ENCODE data around the gene NECTIN2. TPM values are rescaled to one million over a fixed set of nuclear protein-coding genes. Genes with fewer than 3 reads are reported as not detected.
"Not testable (repeated sequence)": the region's sequence is repeated elsewhere in the genome, so short reads cannot be mapped to it uniquely, and the experiment has no call there.

The NECTIN2 gene
- total RNA-seq, 1 donor from 2014 or later, result 0.27 TPM

- DNase-seq (ENCODE audit: low spot score), result no peak
- intact Hi-C loops (cut with micrococcal nuclease), result no loop called here
- Mint-ChIP-seq H3K9me3 (no peaks in the 10 kb centered on the region), H3K36me3 (ENCODE audit: low read depth) (no peaks in the 10 kb centered on the region), H3K27me3 (ENCODE audit: low read depth) (no peaks in the 10 kb centered on the region), H3K4me1 (ENCODE audit: low read depth) (no peaks in the 10 kb centered on the region), H3K4me3 (ENCODE audit: low read depth) (no peak overlapping the region), H3K27ac (no peak overlapping the region)
These were observed 23.8 kb downstream of the NECTIN2 start for GRCh38 chr19:44869733-44870470.

GRCh38 chr19:44871809-44872208 is 25.7 kb downstream of the NECTIN2 start:
- Mint-ChIP-seq H3K27me3 (ENCODE audit: low read depth) (no peaks in the 10 kb centered on the region), H3K9me3 (no peaks in the 10 kb centered on the region), H3K4me1 (ENCODE audit: low read depth) (no peaks in the 10 kb centered on the region), H3K36me3 (ENCODE audit: low read depth) (no peaks in the 10 kb centered on the region), H3K27ac (no peak overlapping the region), H3K4me3 (ENCODE audit: low read depth) (no peak overlapping the region)
- no peak for DNase-seq (ENCODE audit: low spot score)
- intact Hi-C loops (cut with micrococcal nuclease), result no loop called here

GRCh38 chr19:44872661-44873060 is 26.6 kb downstream of the NECTIN2 start:
- DNase-seq (ENCODE audit: low spot score), result no peak
- Mint-ChIP-seq H3K4me1 (ENCODE audit: low read depth) (no peaks in the 10 kb centered on the region), H3K4me3 (ENCODE audit: low read depth) (no peak overlapping the region), H3K27me3 (ENCODE audit: low read depth) (no peaks in the 10 kb centered on the region), H3K9me3 (no peaks in the 10 kb centered on the region), H3K27ac (no peak overlapping the region), H3K36me3 (ENCODE audit: low read depth) (no peaks in the 10 kb centered on the region)
- intact Hi-C loops (cut with micrococcal nuclease), result no loop called here

- no peaks in the 10 kb centered on the region for H3K4me1 Mint-ChIP-seq (ENCODE audit: low read depth)
- no peak overlapping the region for H3K27ac Mint-ChIP-seq
- H3K36me3 Mint-ChIP-seq (ENCODE audit: low read depth), result no peaks in the 10 kb centered on the region
- no peaks in the 10 kb centered on the region for H3K9me3 Mint-ChIP-seq
- no peak for DNase-seq (ENCODE audit: low spot score)
- no peak overlapping the region for H3K4me3 Mint-ChIP-seq (ENCODE audit: low read depth)
- intact Hi-C loops (cut with micrococcal nuclease), result no loop called here
- no peaks in the 10 kb centered on the region for H3K27me3 Mint-ChIP-seq (ENCODE audit: low read depth)
These were observed 28.2 kb downstream of the NECTIN2 start for GRCh38 chr19:44874317-44874716.

- no peak overlapping the region for H3K27ac Mint-ChIP-seq
- H3K4me3 Mint-ChIP-seq (ENCODE audit: low read depth), result no peak overlapping the region
- H3K27me3 Mint-ChIP-seq (ENCODE audit: low read depth), result no peaks in the 10 kb centered on the region
- DNase-seq (ENCODE audit: low spot score), result no peak
- H3K9me3 Mint-ChIP-seq, result no peaks in the 10 kb centered on the region
- intact Hi-C loops (cut with micrococcal nuclease), result no loop called here
- H3K4me1 Mint-ChIP-seq (ENCODE audit: low read depth), result no peaks in the 10 kb centered on the region
- no peaks in the 10 kb centered on the region for H3K36me3 Mint-ChIP-seq (ENCODE audit: low read depth)
These were observed 29.8 kb downstream of the NECTIN2 start for GRCh38 chr19:44875666-44876451.

- Mint-ChIP-seq H3K4me3 (ENCODE audit: low read depth) (no peak overlapping the region), H3K27ac (no peak overlapping the region), H3K36me3 (ENCODE audit: low read depth) (no peaks in the 10 kb centered on the region), H3K4me1 (ENCODE audit: low read depth) (no peaks in the 10 kb centered on the region), H3K27me3 (ENCODE audit: low read depth) (no peaks in the 10 kb centered on the region), H3K9me3 (no peaks in the 10 kb centered on the region)
- intact Hi-C loops (cut with micrococcal nuclease), result no loop called here
- no peak for DNase-seq (ENCODE audit: low spot score)
These were observed 30.9 kb downstream of the NECTIN2 start for GRCh38 chr19:44876930-44877535.

GRCh38 chr19:44878120-44878865 is 32.2 kb downstream of the NECTIN2 start:
- no peak for DNase-seq (ENCODE audit: low spot score)
- Mint-ChIP-seq H3K4me3 (ENCODE audit: low read depth) (no peak overlapping the region), H3K27me3 (ENCODE audit: low read depth) (no peaks in the 10 kb centered on the region), H3K36me3 (ENCODE audit: low read depth) (no peaks in the 10 kb centered on the region), H3K27ac (no peak overlapping the region), H3K9me3 (no peaks in the 10 kb centered on the region), H3K4me1 (ENCODE audit: low read depth) (no peaks in the 10 kb centered on the region)
- intact Hi-C loops (cut with micrococcal nuclease), result no loop called here

- intact Hi-C loops (cut with micrococcal nuclease), result no loop called here
- H3K9me3 Mint-ChIP-seq, result no peaks in the 10 kb centered on the region
- no peaks in the 10 kb centered on the region for H3K27me3 Mint-ChIP-seq (ENCODE audit: low read depth)
These were observed 33.4 kb downstream of the NECTIN2 start for GRCh38 chr19:44879309-44880065.

GRCh38 chr19:44882063-44882462 is 36.0 kb downstream of the NECTIN2 start:
- intact Hi-C loops (cut with micrococcal nuclease), result no loop called here
- no peak overlapping the region for H3K4me3 Mint-ChIP-seq (ENCODE audit: low read depth)
- no peaks in the 10 kb centered on the region for H3K9me3 Mint-ChIP-seq
- H3K4me1 Mint-ChIP-seq (ENCODE audit: low read depth), result no peaks in the 10 kb centered on the region
- DNase-seq (ENCODE audit: low spot score), result no peak
- no peak overlapping the region for H3K27ac Mint-ChIP-seq
- H3K27me3 Mint-ChIP-seq (ENCODE audit: low read depth), result no peaks in the 10 kb centered on the region
- no peaks in the 10 kb centered on the region for H3K36me3 Mint-ChIP-seq (ENCODE audit: low read depth)

More at GRCh38 chr19:44879309-44880065, 33.4 kb downstream of the NECTIN2 start:
- no peaks in the 10 kb centered on the region for H3K36me3 Mint-ChIP-seq (ENCODE audit: low read depth)
- no peaks in the 10 kb centered on the region for H3K4me1 Mint-ChIP-seq (ENCODE audit: low read depth)
- no peak for DNase-seq (ENCODE audit: low spot score)
- H3K4me3 Mint-ChIP-seq (ENCODE audit: low read depth), result no peak overlapping the region
- H3K27ac Mint-ChIP-seq, result no peak overlapping the region

GRCh38 chr19:44882619-44883397 is 36.7 kb downstream of the NECTIN2 start:
- H3K27ac Mint-ChIP-seq; H3K9me3 Mint-ChIP-seq; DNase-seq (ENCODE audit: low spot score); H3K4me1 Mint-ChIP-seq (ENCODE audit: low read depth); H3K4me3 Mint-ChIP-seq (ENCODE audit: low read depth); intact Hi-C loops (cut with micrococcal nuclease); H3K27me3 Mint-ChIP-seq (ENCODE audit: low read depth); H3K36me3 Mint-ChIP-seq (ENCODE audit: low read depth): not testable (repeated sequence)

- Mint-ChIP-seq H3K4me1 (ENCODE audit: low read depth) (peaks cover under 1% of the 10 kb centered on the region), H3K9me3 (peaks cover under 1% of the 10 kb centered on the region), H3K27ac (no peak overlapping the region), H3K36me3 (ENCODE audit: low read depth) (no peaks in the 10 kb centered on the region), H3K27me3 (ENCODE audit: low read depth) (no peaks in the 10 kb centered on the region), H3K4me3 (ENCODE audit: low read depth) (no peak overlapping the region)
- DNase-seq (ENCODE audit: low spot score), result no peak
- intact Hi-C loops (cut with micrococcal nuclease), result no loop called here
These were observed 37.8 kb downstream of the NECTIN2 start for GRCh38 chr19:44883922-44884321.
